Ishikawa (cell line): ENCODE results near the gene KIAA0513.

ENCODE experiments used
- CEBPB ChIP-seq: IDR thresholded peaks from 2 replicates; pipeline ENCODE4 v1.6.1; 2012
- CREB1 ChIP-seq: IDR thresholded peaks from 2 replicates; pipeline ENCODE4 v1.6.1; 2012; ENCODE audit warnings: low read depth
- EGR1 ChIP-seq: IDR thresholded peaks from 2 replicates; pipeline ENCODE4 v1.6.1; 2012
- EP300 ChIP-seq: IDR thresholded peaks from 2 replicates; pipeline ENCODE4 v1.6.1; 2012; ENCODE audit warnings: borderline replicate concordance
- FOXM1 ChIP-seq: IDR thresholded peaks from 2 replicates; pipeline ENCODE4 v1.6.1; 2012; ENCODE audit warnings: low read depth, borderline replicate concordance
- MAX ChIP-seq: IDR thresholded peaks from 2 replicates; pipeline ENCODE4 v1.6.1; 2012
- NFIC ChIP-seq: IDR thresholded peaks from 2 replicates; pipeline ENCODE4 v1.6.1; 2012
- RAD21 ChIP-seq: IDR thresholded peaks from 2 replicates; pipeline ENCODE4 v1.6.1; 2012; ENCODE audit warnings: low read depth
- REST ChIP-seq: IDR thresholded peaks from 2 replicates; pipeline ENCODE4 v1.6.1; 2012; ENCODE audit warnings: low read depth, mild to moderate bottlenecking
- TAF1 ChIP-seq: IDR thresholded peaks from 2 replicates; pipeline ENCODE4 v1.6.1; 2012; ENCODE audit warnings: low read depth, mild to moderate bottlenecking
- TCF12 ChIP-seq: IDR thresholded peaks from 2 replicates; pipeline ENCODE4 v1.6.1; 2012; ENCODE audit warnings: low read depth
- TEAD4 ChIP-seq: IDR thresholded peaks from 2 replicates; pipeline ENCODE4 v1.6.1; 2012
- USF1 ChIP-seq: IDR thresholded peaks from 2 replicates; pipeline ENCODE4 v1.6.1; 2012
- YY1 ChIP-seq: IDR thresholded peaks from 2 replicates; pipeline ENCODE4 v1.6.1; 2012; ENCODE audit warnings: low read depth
- ZBTB7A ChIP-seq: IDR thresholded peaks from 2 replicates; pipeline ENCODE4 v1.6.1; 2012; ENCODE audit warnings: low read depth

The KIAA0513 gene

GRCh38 chr16:85045077-85045476 is 17.5 kb downstream of the KIAA0513 start:
- TF ChIP-seq MAX (no peak), ZBTB7A (no peak), CREB1 (no peak), TEAD4 (no peak), TCF12 (no peak), NFIC (no peak), EGR1 (no peak), EP300 (no peak), RAD21 (no peak)

GRCh38 chr16:85045641-85046471 is 18.3 kb downstream of the KIAA0513 start:
- no peak for TF ChIP-seq CREB1
- TF ChIP-seq REST: no peak
- TF ChIP-seq MAX: no peak
- no peak for TF ChIP-seq USF1
- no peak for TF ChIP-seq TAF1
- no peak for TF ChIP-seq RAD21
- TF ChIP-seq NFIC: no peak
- TF ChIP-seq EP300: no peak
- TF ChIP-seq FOXM1: no peak
- no peak for TF ChIP-seq TEAD4
- no peak for TF ChIP-seq YY1
- no peak for TF ChIP-seq TCF12
- no peak for TF ChIP-seq EGR1
- TF ChIP-seq ZBTB7A: no peak
- TF ChIP-seq CEBPB: no peak

- TF ChIP-seq USF1 (no peak), CEBPB (no peak), NFIC (no peak), TAF1 (no peak), FOXM1 (no peak), TEAD4 (no peak), REST (no peak), MAX (no peak), TCF12 (no peak), EP300 (no peak)
These were observed 18.9 kb downstream of the KIAA0513 start for GRCh38 chr16:85046472-85046916.

- no peak for TF ChIP-seq USF1
- TF ChIP-seq CREB1: no peak
- no peak for TF ChIP-seq FOXM1
These were observed 19.6 kb downstream of the KIAA0513 start for GRCh38 chr16:85046931-85047866.
